ENCODE results near the gene EFEMP1.

- TF ChIP-seq CTCF (IDR thresholded peaks at IDR 0.05) (no peak), POLR2A (IDR thresholded peaks at IDR 0.05) (no peak)
These were observed 62.8 kb downstream of the EFEMP1 start for GRCh38 chr2:55860832-55861231.
